Anterior cingulate cortex (tissue), 58 donors: Measurements from ENCODE around the gene BTRC.
"Not testable (repeated sequence)": the region's sequence is repeated elsewhere in the genome, so short reads cannot be mapped to it uniquely, and the experiment has no call there.

ENCODE experiments used
- DNase-seq, 58 donors: peaks; one replicate each; lab custom pipeline; 2025; lab: John Stamatoyannopoulos, UW

Gene BTRC

DNA sequence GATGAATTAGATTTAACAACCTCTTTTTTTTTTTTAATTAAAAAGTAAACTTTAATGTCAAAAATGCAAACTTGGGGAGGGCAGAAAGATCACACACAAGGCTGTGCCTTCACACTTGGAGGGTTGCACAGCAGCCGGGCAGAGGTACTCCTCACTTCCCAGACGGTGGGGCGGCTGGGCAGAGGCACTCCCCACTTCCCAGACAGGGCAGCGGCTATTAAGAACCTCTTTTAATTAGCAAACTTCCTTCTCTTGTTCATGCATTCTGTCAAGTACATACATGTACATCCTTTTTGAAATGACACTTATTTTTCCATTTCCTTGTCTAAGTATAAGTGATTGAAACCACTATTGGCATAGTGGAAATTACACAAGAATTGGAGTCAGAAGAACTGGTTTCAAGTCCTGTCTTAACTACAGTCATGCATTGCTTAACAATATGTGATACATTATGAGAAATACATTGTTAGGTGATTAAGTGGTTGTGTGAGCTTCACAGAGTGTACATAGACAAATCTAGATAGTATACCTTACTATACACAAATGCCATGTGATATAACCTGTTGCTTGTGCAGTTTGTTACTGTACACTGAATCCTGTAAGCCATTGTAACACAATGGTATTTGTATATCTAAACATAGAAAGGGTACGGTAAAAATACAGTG is 26.5 kb downstream of the BTRC start:
- no peak for DNase-seq

DNA sequence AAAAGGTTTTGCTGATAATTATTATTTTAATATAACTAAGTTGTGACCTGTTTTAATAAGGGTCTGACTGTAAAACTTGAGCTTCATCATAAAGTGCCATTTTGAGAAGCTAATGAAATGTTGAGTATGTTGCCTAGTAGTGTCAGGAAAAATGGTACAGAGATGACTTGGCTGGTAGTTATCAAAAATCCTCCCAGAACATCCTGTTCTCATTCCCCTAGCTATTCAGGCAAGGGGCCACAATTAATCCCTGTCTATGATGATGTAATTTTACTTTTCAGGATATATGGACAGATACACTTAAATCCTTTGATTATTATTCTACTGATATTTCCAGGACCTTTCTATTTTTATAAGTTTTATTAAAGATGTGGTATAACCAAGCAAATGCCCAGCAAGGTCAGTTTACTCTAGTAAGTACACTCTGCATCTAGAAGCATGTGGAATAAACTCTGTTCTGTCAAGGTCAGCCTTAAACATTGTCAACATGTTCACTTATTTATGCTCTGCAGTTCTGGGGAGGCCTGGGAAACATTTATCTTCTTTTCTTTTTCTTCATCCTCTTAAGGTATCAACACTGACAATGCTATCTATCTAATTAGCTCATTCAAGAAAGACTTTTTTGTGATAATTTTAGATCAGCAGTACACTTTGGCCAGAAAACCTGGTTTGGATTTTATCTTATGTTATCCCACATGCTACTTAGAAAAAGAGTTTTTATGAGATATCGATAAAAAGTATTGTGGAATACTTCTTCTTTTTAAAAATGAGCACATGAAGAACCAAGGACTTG is 32.1 kb downstream of the BTRC start:
- no peak for DNase-seq

DNA sequence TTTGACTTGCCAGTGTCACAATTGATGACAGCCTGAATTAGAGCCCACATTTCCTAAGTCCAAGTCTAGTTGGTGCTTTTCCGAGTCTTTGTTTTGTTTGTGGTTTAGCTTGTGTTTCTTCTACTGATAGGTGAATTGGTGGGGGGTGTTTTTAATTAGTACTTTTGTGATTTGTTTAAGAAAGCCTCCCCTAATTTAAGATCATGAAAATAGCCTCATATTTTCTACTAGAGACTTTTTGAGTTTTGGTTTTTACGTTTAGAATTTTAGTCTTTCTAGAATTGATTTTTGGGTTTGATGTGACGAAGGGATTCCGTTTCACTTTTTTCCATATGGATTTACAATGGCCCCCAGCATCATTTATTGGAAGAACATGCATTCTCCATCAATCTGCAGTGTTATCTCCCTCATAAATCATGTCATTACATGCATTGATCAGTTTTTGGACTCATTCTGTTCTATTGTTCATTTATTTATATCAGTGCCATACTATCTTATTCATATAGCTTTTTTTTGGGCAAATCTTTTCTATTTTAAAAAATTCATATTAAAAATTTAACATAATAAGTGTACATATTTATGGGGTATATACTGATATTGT is 32.8 kb downstream of the BTRC start:
- no peak for DNase-seq

DNA sequence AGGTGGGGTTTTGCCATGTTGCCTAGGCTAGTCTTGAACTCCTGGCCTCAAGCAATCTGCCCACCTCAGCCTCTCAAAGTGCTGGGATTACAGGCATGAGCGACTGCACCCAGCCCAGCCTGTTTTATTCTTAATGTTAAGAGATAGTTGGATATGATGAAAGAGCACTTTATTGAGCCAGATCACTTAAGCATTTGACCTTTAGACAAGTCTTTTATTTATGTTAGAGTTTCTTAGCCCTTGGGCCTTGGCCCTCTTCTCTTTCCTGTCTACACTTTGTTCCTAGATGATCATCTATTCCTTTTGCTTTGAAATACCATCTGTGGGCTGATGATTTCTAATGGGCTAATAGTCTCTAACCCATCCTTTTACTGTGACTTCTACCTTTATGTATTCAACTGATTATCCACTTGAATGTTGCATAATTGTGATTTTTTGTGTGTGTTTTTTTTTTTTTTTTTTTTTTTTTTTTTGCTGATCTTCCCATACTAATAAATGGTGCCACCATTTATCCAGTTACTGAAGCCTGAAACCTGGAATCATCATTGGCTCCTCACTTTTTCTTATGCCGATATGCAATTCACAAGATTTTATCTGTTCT is 34.8 kb downstream of the BTRC start:
- DNase-seq, result no peak

DNA sequence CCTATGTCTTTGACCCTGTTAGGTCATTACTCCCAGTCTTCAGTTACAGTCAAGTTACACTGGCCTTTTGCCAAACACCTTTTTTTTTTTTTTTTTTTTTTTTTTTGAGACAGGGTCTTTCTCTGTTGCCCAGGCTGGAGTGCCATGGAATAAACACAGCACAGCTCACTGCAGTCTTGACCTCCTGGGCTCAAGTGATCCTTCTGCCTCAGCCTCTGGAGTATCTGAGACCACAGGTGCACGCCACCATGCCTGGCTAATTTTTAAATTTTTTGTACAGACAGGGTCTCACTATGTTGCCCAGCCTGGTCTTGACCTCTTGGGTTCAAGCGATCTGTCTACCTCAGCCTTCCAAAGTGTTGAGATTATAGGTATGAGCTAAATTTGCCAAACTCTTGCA is 35.6 kb downstream of the BTRC start:
- not testable (repeated sequence) for DNase-seq

DNA sequence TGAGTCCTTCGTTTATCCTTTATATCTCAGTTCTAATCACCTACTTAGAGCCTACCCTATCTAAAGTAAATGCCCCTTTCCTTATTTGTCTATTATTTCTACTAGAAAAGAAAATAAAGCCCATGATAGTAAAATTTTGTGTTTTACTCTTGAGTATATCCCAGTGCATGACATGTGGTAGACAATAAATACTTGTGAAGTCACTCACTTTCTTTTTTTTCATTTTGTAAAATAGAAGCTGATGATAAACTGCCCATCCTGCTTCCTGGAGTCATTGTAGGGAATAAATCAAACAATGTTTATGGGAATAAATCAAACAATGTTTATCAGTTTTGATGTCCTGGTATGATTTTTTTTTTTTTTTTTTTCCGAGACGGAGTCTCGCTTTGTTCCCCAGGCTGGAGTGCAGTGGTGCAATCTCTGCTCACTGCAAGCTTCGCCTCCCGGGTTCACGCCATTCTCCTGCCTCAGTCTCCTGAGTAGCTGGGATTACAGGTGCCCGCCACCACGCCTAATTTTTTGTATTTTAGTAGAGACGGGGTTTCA is 36.1 kb downstream of the BTRC start:
- no peak for DNase-seq

DNA sequence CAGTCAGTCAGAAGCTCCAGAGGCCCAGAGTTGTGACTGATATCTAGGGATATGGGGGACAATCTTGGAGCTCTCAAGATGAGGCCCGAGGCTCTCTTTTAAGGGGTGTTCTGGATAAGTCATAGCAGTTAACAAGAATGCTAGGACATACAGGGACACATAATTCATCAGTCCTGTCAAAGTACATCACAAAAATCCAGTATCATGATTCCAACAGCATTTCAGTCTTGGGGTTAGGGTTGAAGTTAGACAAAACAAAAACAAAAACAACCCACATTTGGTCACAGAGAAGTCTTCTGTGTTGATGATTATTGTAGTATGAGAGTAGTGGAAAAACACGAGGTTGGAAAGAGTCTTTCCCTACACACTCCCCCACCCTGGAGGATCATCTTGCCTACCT is 39.4 kb downstream of the BTRC start:
- DNase-seq, result no peak

DNA sequence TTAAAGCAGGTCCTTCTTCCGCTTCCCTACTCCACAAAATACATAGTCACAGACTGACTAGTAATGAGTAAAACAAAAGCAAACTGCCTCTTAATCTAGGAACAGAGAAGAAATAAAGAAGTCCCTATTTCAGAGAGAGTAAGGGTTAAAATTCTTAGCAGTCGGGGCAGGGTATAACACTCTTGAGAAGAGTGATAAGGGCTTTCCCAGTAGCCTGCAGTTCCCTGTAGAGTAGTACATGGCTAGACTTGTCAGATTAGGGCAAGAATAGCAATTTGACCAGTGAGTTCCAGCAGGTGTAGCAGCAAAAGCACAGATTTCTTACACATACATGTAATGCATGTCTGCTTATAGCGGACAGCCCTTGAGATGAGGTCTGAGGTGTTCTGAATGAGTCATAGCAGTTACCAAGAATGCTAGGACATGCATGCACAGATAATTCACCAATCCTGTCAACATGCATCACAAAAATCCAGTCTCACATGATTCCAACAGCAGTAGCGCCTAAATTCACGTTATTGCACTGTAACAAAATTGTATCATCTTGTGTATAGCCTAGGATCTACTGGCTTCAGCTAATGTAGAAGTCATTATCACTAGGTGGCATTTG is 40.7 kb downstream of the BTRC start:
- DNase-seq, result no peak

DNA sequence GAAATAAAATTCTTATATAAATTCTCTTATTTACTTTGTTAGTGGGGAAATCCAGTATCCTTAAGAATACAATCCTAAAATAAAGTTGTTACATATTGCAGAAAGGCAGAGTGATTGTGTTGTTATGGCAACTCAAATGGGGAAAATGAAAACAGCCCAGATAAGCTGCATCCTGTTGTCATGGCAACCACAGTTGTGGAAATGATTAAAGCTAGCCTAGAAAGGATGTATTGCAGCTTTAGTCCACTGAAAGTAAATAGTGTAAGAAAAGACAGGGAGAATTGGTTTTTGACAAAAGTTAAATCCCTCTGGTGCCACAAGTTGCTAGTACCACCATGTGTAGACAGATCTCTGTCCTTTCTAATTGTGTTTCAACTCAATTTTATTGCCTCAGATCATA is 43.2 kb downstream of the BTRC start:
- peak in 17 of 58 donors; percentile 1 to 66 (median 9) for DNase-seq

DNA sequence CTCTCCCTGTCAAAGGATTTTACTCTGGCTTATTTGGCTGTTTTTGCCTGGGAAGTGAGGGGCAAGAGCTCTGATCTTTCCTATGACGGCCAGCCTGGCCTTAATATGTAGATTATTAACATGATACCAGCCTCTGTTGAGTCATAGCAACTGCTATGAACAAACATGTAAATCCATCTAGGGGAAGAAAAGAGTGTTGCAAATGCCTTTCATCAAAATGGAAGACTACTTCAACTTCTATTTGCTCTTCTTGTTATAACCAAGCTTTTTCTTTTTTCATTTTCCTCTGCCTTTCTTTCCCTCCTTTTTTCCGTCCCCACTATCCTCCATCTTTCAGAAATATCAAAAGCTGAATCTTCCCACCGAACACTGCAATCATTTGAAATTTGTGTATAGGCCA is 46.6 kb downstream of the BTRC start:
- DNase-seq, result no peak

DNA sequence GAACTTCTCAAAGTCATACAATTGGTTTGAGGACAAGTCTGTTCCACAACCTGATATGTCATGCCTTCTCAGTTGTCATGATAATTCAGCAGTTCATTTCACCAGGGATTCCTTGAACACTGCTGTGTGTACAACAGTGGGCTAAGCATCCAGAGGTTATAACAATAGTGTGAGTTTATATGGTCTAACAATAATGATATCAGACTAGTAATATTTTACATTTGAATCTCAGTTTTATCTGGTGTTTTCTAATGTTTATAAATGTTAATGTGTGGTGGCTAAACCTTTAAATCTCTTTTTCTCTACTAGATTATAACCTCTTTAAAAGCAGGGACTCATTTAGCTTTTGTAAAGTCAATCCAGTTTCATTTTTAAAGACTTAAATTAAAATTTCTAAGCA is 48.7 kb downstream of the BTRC start:
- no peak for DNase-seq

DNA sequence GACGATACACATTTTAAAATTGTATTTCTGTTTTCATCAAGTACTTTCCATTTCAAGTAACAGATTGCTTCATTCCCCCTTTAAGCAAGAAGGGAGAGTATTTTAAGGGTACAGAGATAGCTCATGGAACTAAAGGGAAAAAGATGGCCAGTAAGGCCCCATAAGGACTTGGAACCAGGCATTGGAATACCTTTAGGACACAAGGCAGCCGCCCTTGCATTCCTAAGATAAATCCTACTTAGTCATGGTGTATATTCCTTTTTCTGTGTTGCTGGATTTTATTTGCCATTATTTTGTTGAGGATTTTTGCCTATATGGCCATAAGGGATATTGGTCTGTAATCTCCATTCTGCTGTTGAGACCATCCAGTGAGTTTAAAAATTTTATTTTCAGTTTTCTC is 49.2 kb downstream of the BTRC start:
- no peak for DNase-seq

DNA sequence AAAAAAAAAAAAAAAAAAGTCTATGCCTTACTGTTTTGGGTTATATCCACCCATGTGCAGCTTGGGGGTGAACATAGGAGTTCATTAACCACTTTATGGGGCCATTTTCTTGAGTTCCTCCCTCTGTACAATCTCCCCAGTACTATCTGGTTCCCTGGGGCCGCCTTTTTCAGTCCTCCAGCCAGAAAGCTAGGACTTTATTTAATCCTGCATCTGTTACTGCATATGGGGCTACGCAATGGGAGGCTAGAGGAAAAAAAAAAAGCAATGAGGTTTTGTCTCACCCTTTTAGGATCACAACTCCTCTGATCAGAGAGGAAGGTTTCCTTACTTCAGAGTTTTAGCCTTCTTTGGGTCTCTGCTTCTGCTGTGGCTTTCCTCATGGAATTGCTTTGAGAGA is 51.0 kb downstream of the BTRC start:
- no peak for DNase-seq

DNA sequence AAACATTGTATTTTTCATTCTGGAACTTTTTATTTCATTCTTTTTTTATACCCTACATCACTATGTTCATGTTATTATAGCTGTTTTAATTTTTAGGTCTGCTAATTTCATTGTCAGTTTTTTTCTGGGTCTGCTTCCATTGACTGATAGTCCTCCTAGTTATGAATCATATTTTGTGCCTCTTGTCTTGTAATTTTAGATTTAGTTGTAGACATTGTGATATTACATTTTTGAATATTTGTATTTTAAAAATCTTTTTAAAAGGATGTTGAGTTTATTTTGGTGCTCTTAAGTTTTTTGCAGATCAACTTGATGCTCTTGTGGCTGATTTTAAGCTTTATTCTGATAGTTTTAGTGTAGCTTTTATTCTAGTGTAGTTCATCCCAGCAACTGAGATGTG is 57.6 kb downstream of the BTRC start:
- no peak for DNase-seq

DNA sequence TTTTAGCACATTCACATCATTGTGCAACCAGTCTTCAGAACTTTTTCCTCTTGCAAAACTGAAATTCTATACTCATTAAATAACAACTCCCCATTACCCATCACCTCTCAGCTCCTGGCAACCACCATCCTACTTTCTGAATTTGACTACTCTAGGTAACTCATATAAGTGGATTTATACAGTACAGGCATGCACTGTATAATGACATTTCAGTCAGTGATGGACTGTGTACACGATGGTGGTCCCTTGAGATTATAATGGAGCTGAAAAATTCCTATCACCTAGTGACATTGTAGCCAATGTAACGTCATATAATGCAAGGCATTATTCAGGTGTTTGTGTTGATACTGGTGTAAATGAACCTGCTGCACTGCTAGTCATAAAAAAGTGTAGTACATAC is 60.1 kb downstream of the BTRC start:
- DNase-seq, result no peak

DNA sequence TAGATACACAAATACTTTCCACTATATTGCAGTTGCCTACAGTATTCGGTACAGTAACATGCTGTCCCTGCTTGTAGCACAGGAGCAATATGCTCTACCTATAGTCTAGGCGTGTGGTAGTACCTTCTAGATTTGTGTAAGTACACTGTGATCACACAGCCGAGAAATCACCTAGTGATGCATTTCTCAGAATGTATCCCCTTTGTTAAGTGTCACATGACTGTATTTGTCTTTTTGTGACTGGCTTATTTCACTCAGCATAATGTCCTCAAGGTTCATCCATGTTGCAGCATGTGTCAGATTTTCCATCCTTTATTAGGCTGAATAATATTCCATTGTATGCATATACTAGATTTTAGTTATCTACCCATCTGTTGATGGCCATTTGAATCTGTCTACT is 61.9 kb downstream of the BTRC start:
- DNase-seq, result no peak

DNA sequence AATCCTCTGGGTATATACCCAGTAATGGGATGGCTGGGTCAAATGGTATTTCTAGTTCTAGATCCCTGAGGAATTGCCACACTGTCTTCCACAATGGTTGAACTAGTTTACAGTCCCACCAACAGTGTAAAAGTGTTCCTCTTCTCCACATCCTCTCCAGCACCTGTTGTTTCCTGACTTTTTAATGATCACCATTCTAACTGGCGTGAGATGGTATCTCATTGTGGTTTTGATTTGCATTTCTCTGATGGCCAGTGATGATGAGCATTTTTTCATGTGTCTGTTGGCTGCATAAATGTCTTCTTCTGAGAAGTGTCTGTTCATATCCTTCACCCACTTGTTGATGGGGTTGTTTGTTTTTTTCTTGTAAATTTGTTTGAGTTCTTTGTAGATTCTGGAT is 68.0 kb downstream of the BTRC start:
- not testable (repeated sequence) for DNase-seq

DNA sequence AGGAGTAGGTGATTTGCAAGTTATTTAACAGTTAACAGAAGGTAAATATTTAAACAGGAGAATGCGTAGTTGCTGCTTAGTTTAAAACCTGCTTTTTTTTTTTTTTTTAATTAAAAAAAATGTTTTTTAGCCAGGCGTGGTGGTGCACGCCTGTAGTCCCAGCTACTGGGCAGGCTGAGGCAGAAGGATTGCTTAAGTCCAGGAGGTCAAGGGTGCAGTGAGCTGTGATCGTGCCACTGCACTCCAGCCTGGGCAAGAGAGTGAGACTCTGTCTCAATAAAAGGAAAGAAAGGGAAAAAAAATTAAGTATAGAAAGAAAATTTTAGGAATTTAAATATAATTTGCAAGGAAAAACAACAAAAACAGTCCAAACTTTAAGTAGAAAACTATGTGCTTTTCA is 71.6 kb downstream of the BTRC start:
- DNase-seq, result no peak

DNA sequence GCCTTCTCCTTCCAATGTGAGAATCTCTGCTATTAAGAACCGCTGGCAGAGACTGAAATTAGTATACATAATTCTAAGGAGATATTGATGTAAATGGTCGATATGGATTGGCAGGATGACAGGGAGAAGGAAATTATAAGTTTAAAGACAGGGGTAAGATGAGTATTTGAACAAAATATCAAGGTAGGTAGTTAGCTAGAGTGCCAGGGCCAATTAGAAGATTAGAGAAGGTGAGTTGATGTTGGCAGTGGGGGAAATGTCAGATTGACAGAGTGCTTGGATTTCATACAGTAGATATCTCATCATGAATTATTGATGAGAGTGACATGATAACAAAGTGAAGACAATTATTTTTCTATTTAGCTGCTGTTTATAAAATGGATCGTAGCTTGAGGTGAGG is 74.1 kb downstream of the BTRC start:
- no peak for DNase-seq

DNA sequence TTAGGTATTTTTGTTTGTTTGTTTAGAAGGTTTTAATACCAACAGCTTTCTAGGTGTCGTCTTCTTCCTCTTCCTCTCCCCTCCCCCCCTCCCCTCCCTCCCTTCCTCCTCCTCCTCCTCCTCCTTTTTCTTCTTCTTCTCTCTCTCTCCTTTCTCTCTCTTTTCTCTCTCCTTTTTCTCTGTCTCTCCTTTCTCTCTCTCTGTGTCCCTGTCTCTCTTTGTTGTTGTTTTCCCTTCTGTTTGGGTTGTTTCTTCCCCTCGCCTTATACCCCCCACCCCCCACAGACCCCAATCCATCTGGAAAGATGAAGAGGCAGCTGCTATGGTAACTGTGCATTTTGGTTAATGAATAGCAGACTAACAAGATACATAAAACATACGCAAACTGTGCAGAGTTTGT is 75.5 kb downstream of the BTRC start:
- no peak for DNase-seq

DNA sequence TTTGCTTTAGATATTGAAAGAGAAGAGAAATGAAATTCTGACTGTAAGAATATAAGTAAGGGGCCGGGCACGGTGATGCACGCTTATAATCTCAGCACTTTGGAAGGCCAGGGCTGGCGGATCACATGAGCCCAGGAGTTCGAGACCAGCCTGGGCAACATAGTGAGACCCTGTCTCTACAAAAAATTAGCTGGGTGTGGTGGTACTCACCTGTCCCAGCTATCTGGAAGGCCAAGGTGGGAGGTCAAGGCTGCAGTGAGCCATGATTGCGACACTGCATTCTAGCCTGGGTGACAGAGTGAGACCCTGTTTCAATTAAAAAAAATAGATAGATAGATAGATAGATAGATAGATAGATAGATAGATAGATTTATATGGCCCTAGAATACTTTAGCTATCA is 82.3 kb downstream of the BTRC start:
- no peak for DNase-seq
